22Rv1 (cell line): Measurements from ENCODE around the gene POU2F1.

Experiments
- ZFX ChIP-seq: fragments of 450-650 bp; IDR thresholded peaks from 2 replicates; pipeline ENCODE4 v1.6.1; 2017; ENCODE audit warnings: antibody characterized with exemption, borderline replicate concordance
- TF ChIP-seq, protein P1 (sequence below): fragments of 450-650 bp; IDR thresholded peaks from 2 replicates; pipeline ENCODE4 v1.5.1; 2017; ENCODE audit warnings: mild to moderate bottlenecking

DNA sequence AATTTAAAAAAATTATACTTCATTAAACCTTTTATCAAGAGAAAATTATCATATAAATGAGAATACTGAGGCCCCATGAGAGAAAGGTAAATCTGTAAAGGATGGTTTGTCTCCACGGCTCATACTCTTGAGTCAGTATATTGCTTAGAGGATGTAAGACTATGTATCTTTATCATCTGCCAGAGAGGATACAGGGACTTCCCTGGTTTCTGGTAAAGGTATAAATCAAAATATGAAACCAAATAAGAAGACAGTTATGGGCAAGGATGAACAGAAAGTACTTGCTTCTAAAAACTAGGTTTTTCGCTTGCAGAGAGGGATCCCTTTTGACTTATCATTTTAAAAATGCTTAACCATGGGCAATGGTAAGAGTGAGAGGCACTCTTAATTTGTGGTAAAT lies 112.4 kb downstream of the POU2F1 start:
- TF ChIP-seq, protein P1, sequence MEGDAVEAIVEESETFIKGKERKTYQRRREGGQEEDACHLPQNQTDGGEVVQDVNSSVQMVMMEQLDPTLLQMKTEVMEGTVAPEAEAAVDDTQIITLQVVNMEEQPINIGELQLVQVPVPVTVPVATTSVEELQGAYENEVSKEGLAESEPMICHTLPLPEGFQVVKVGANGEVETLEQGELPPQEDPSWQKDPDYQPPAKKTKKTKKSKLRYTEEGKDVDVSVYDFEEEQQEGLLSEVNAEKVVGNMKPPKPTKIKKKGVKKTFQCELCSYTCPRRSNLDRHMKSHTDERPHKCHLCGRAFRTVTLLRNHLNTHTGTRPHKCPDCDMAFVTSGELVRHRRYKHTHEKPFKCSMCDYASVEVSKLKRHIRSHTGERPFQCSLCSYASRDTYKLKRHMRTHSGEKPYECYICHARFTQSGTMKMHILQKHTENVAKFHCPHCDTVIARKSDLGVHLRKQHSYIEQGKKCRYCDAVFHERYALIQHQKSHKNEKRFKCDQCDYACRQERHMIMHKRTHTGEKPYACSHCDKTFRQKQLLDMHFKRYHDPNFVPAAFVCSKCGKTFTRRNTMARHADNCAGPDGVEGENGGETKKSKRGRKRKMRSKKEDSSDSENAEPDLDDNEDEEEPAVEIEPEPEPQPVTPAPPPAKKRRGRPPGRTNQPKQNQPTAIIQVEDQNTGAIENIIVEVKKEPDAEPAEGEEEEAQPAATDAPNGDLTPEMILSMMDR = no peak
- no peak for TF ChIP-seq ZFX
